ENCODE measurements around the gene POU2AF2.

DNA sequence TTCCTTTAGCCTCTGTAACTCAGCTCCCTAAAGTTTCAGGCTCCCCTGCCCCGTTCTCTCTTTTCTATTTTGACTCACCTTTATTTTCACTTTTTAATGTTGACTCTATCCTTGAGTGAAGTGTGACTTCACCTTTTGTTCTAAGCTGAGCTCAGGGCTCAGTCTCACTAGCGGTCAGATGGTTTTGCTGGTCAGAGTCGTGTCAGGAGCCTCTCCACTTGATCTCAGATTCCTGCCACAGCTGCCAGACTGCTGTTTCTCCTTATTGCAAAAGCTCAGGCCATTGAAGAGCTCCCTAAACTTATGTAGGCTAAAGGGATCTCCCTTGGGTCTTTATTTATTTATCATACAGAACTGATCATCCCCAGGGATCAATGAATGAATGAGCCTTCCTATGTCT lies 13.7 kb upstream of the POU2AF2 start:
- TF ChIP-seq NFE2L1 (CRISPR knock-in tag; IDR thresholded peaks at IDR 0.05) (no peak), TEAD4 (CRISPR knock-in tag; IDR thresholded peaks at IDR 0.05) (no peak)
- TF ChIP-seq, protein P1, sequence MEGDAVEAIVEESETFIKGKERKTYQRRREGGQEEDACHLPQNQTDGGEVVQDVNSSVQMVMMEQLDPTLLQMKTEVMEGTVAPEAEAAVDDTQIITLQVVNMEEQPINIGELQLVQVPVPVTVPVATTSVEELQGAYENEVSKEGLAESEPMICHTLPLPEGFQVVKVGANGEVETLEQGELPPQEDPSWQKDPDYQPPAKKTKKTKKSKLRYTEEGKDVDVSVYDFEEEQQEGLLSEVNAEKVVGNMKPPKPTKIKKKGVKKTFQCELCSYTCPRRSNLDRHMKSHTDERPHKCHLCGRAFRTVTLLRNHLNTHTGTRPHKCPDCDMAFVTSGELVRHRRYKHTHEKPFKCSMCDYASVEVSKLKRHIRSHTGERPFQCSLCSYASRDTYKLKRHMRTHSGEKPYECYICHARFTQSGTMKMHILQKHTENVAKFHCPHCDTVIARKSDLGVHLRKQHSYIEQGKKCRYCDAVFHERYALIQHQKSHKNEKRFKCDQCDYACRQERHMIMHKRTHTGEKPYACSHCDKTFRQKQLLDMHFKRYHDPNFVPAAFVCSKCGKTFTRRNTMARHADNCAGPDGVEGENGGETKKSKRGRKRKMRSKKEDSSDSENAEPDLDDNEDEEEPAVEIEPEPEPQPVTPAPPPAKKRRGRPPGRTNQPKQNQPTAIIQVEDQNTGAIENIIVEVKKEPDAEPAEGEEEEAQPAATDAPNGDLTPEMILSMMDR (IDR thresholded peaks at IDR 0.05) = no peak

All from WTC11 (cell line).